K562 (cell line): Measurements from ENCODE around the gene ZFPM1. TPM values are rescaled to one million over a fixed set of nuclear protein-coding genes. Genes with fewer than 3 reads are reported as not detected.

Source experiments
- BHLHE40 ChIP-seq: IDR thresholded peaks from 2 replicates; pipeline ENCODE4 v1.6.1; 2011; ENCODE audit warnings: low read length, improper control_type of control experiment
- CC2D1A ChIP-seq: fragments of 450-650 bp; IDR thresholded peaks from 2 replicates; pipeline ENCODE4 v1.6.1; 2017; ENCODE audit warnings: mild to moderate bottlenecking
- CREB1 ChIP-seq, 2 experiments: sonication (generic) in 1 of 2; formaldehyde crosslinking in 1 of 2; IDR thresholded peaks; 2 replicates each; pipeline versions ENCODE4 v1.6.1 to v1.8.0; 2012 to 2022; ENCODE audit warnings: inconsistent platforms in 1 of 2, mild to moderate bottlenecking in 1 of 2, missing genetic modification reagents in 1 of 2, moderate library complexity in 1 of 2
- CTBP1 ChIP-seq: fragments of 450-650 bp; IDR thresholded peaks from 2 replicates; pipeline ENCODE4 v1.6.1; 2016; ENCODE audit warnings: borderline replicate concordance
- DMBX1 ChIP-seq: fragments of 250-450 bp; sonication (Bioruptor Pico); IDR thresholded peaks from 2 replicates; pipeline ENCODE4 v1.8.0; 2022; ENCODE audit warnings: inconsistent platforms, mild to moderate bottlenecking, moderate library complexity, borderline replicate concordance
- ELK1 ChIP-seq: sonication (generic); formaldehyde crosslinking; IDR thresholded peaks from 2 replicates; pipeline ENCODE4 v1.8.1; 2022; ENCODE audit warnings: missing genetic modification reagents
- GTF2A2 ChIP-seq: IDR thresholded peaks from 2 replicates; pipeline ENCODE4 v1.6.1; 2016; ENCODE audit warnings: mild to moderate bottlenecking, missing genetic modification characterization, missing compliant biosample characterization
- GTF2E2 ChIP-seq: fragments of 200-800 bp; sonication (Bioruptor generic); IDR thresholded peaks from 2 replicates; pipeline ENCODE4 v1.6.1; 2016; ENCODE audit warnings: missing genetic modification characterization, missing compliant biosample characterization
- HOMEZ ChIP-seq: fragments of 250-450 bp; sonication (Bioruptor Pico); IDR thresholded peaks from 2 replicates; pipeline ENCODE4 v1.4.0; 2020; ENCODE audit warnings: mild to moderate bottlenecking, moderate library complexity
- KDM1A ChIP-seq, 2 experiments: fragments of 450-650 bp; IDR thresholded peaks; 2 replicates each; pipeline ENCODE4 v1.6.1; 2016; ENCODE audit warnings: mild to moderate bottlenecking in 2 of 2
- MAFF ChIP-seq: IDR thresholded peaks from 2 replicates; pipeline ENCODE4 v1.6.1; 2012; ENCODE audit warnings: low read length, improper control_type of control experiment
- MTF1 ChIP-seq: fragments of 250-450 bp; sonication (Bioruptor Pico); IDR thresholded peaks from 2 replicates; pipeline ENCODE4 v1.9.0; 2021; ENCODE audit warnings: moderate library complexity, mild to moderate bottlenecking, inconsistent platforms, borderline replicate concordance
- MXD1 ChIP-seq: fragments of 250-450 bp; sonication (Bioruptor Pico); IDR thresholded peaks from 2 replicates; pipeline ENCODE4 v1.8.0; 2021; ENCODE audit warnings: borderline replicate concordance, mild to moderate bottlenecking, moderate library complexity; ENCODE audit not compliant: poor library complexity, severe bottlenecking
- NFRKB ChIP-seq: fragments of 450-650 bp; IDR thresholded peaks from 2 replicates; pipeline ENCODE4 v1.6.1; 2016; ENCODE audit warnings: low read depth
- NRF1 ChIP-seq, 2 experiments: fragments of 450-650 bp; IDR thresholded peaks in 1 of 2; conservative IDR thresholded peaks in 1 of 2; 2 replicates each; pipeline ENCODE4 v1.6.1; 2014; ENCODE audit warnings: mild to moderate bottlenecking in 2 of 2
- PHF21A ChIP-seq: fragments of 450-650 bp; IDR thresholded peaks from 2 replicates; pipeline ENCODE4 v1.6.1; 2017; ENCODE audit warnings: low read depth, borderline replicate concordance
- RFX5 ChIP-seq: IDR thresholded peaks from 2 replicates; pipeline ENCODE4 v1.6.1; 2011; ENCODE audit warnings: low read depth, mild to moderate bottlenecking, improper control_type of control experiment, low read length
- SMAD4 ChIP-seq: fragments of 250-450 bp; sonication (Bioruptor Pico); conservative IDR thresholded peaks from 2 replicates; pipeline ENCODE4 v1.8.0; 2021; ENCODE audit warnings: inconsistent platforms, mild to moderate bottlenecking, moderate library complexity
- THRA ChIP-seq: fragments of 450-650 bp; IDR thresholded peaks from 2 replicates; pipeline ENCODE4 v1.6.1; 2017; ENCODE audit warnings: mild to moderate bottlenecking, moderate library complexity
- VEZF1 ChIP-seq: fragments of 200-800 bp; sonication (Bioruptor generic); IDR thresholded peaks from 2 replicates; pipeline ENCODE4 v1.6.1; 2017; ENCODE audit warnings: missing genetic modification characterization, missing compliant biosample characterization
- ZKSCAN1 ChIP-seq: fragments of 150-350 bp; IDR thresholded peaks from 2 replicates; pipeline ENCODE4 v1.6.1; 2016; ENCODE audit warnings: low read depth, low read length
- ZNF277 ChIP-seq: fragments of 250-450 bp; sonication (Bioruptor Pico); IDR thresholded peaks from 2 replicates; pipeline ENCODE4 v1.8.0; 2022; ENCODE audit warnings: inconsistent platforms, mild to moderate bottlenecking, moderate library complexity, borderline replicate concordance
- ZNF586 ChIP-seq: fragments of 450-650 bp; formaldehyde crosslinking; conservative IDR thresholded peaks from 2 replicates; pipeline ENCODE4 v1.4.0; 2020; ENCODE audit warnings: mild to moderate bottlenecking, moderate library complexity
- polyA plus RNA-seq, 8 experiments: library from polyadenylated mRNA; depleted of rRNA in 4 of 8; stranded (reverse) in 5 of 8; unstranded in 3 of 8; fragments of >200 nt; fragmentation: Nextera tagmentation in 2 of 8; fragmentation: Illumina TruSeq in 1 of 8; extraction: Ambion mirVana in 2 of 8; extraction: Trizol in 1 of 8; gene quantifications; 2 replicates each; pipeline versions ENCODE4 v1.2.1 to v1.2.3, GENCODE V29; 2011 to 2014; ENCODE audit warnings: inconsistent platforms in 1 of 8, missing spikeins in 1 of 8
- total RNA-seq, 7 experiments: library from RNA; depleted of rRNA in 6 of 7; stranded (reverse); fragments of >200 nt in 6 of 7; fragmentation: Illumina TruSeq in 2 of 7; extraction: Trizol in 2 of 7; gene quantifications; 2 replicates each; pipeline versions ENCODE4 v1.2.1 to v1.2.3, GENCODE V29; 2011 to 2021; ENCODE audit warnings: low replicate concordance in 1 of 7

ZFPM1 gene
- total and polyA plus RNA-seq, 9 of the 15 experiments (the other 6 are each of a cell fraction or from before 2014, with no cell fraction given): 0.03 to 35.9 (median 1.4) TPM

- no peak for TF ChIP-seq HOMEZ
- TF ChIP-seq SMAD4 (CRISPR knock-in tag): 0 out of 2 replicates have a peak, but pooled peaks have one; percentile 14
- no peak for TF ChIP-seq ELK1
- no peak for TF ChIP-seq KDM1A (IDR thresholded peaks at IDR 0.05)
- TF ChIP-seq ZNF586 (CRISPR knock-in tag): no peak
- TF ChIP-seq MAFF: no peak
- no peak for TF ChIP-seq ZNF277 (CRISPR knock-in tag)
- no peak for TF ChIP-seq THRA
- TF ChIP-seq CTBP1: peak; percentile 32; the same call in 1 of the 2 replicates
- no peak for TF ChIP-seq RFX5
- TF ChIP-seq CC2D1A: no peak
- peak; percentile 79 to 83 for TF ChIP-seq NRF1 (conservative IDR thresholded peaks at IDR 0.05 in 1 of 2, IDR thresholded peaks at IDR 0.05 in 1 of 2)
- TF ChIP-seq ZKSCAN1: no peak
- no peak for TF ChIP-seq CREB1 (IDR thresholded peaks at IDR 0.05)
- TF ChIP-seq CREB1 (CRISPR knock-in tag; IDR thresholded peaks at IDR 0.05): no peak
- TF ChIP-seq MTF1: no peak
- TF ChIP-seq PHF21A: no peak
- TF ChIP-seq DMBX1 (CRISPR knock-in tag): no peak
- no peak for TF ChIP-seq MXD1 (CRISPR knock-in tag)
- no peak for TF ChIP-seq NFRKB
- no peak for TF ChIP-seq GTF2A2 (tag)
- peak; percentile 79 for TF ChIP-seq VEZF1 (CRISPR knock-in tag)
- peak; percentile 48; the same call in 1 of the 2 replicates for TF ChIP-seq BHLHE40
- TF ChIP-seq GTF2E2 (tag): no peak
These were observed 14.5 kb downstream of the ZFPM1 start (continued) for GRCh38 chr16:88467541-88467944.
